Chondrocyte (in vitro differentiated cells): ENCODE data around the gene PNMA6E. TPM values are rescaled to one million over a fixed set of nuclear protein-coding genes. Genes with fewer than 3 reads are reported as not detected.
"Not testable (repeated sequence)": the region's sequence is repeated elsewhere in the genome, so short reads cannot be mapped to it uniquely, and the experiment has no call there.

Experiments used
- DNase-seq: peaks from one replicate; pipeline ENCODE4 v3.0.0; 2021; ENCODE audit warnings: mixed read lengths, low spot score
- H3K27ac Mint-ChIP-seq: one replicate; pipeline ENCODE4 v1.8.0; 2021; ENCODE audit warnings: mild to moderate bottlenecking, moderate library complexity, mixed read lengths; ENCODE audit not compliant: unreplicated experiment
- H3K27me3 Mint-ChIP-seq: 2 replicates; pipeline ENCODE4 v1.8.0; 2021; ENCODE audit warnings: low read depth, mixed read lengths
- H3K36me3 Mint-ChIP-seq: 2 replicates; pipeline ENCODE4 v1.8.0; 2021; ENCODE audit warnings: low read depth, mixed read lengths
- H3K4me1 Mint-ChIP-seq: 2 replicates; pipeline ENCODE4 v1.8.0; 2021; ENCODE audit warnings: low read depth, mild to moderate bottlenecking, mixed read lengths
- H3K4me3 Mint-ChIP-seq: one replicate; pipeline ENCODE4 v1.8.0; 2021; ENCODE audit warnings: mild to moderate bottlenecking, moderate library complexity, mixed read lengths; ENCODE audit not compliant: unreplicated experiment
- H3K9me3 Mint-ChIP-seq: 2 replicates; pipeline ENCODE4 v1.8.0; 2021; ENCODE audit warnings: low read depth, mixed read lengths
- total RNA-seq: library from RNA; stranded (reverse); gene quantifications from 3 replicates; pipeline ENCODE4 v1.2.1, GENCODE V29; 2021
- TF ChIP-seq, protein P1 (sequence below): fragments of 200-600 bp; sonication (generic); IDR thresholded peaks from 2 replicates; pipeline ENCODE4 v1.5.0; 2021; ENCODE audit warnings: antibody characterized with exemption, mild to moderate bottlenecking, moderate library complexity

The PNMA6E gene
- total RNA-seq, 1 donor from 2014 or later: not detected

DNA sequence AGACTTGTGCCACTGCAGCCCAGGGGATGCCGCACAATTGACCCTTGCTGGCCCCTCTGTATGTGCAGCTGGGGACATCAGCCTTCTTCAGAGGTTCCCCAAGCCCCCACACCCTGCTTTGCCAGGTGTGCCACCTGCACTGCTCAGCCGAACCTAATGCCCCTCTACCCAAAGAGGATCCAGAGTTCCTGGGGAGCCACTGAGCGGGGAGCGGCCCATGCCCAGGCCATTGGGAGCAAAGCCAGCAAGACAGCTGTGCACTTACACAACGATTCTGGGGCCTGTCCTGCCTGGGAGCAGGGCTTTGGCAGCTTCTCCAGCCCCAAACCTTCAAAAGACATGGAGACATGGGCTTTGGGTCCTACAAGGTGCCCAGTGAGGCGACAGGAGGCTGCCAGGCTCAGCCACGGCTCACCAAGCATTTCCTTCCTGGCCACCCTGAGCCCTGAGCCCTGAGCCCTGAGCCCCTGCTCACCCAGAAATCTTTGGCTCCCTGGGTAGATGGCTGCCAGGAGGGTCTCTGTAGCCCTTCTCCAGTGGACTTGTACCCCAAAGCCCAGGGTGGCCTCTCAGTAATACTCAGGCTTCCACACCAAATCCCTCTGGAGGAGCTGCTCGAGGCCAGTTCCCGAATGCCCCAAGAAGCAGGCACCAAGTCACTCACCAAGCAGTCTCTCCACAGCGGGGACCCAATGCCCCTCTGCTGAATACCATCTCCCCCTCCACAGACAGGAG, 13.0 kb downstream of the PNMA6E start:
- H3K36me3 Mint-ChIP-seq: no peaks in the 10 kb centered on the region
- no peak overlapping the region for H3K27ac Mint-ChIP-seq
- H3K4me1 Mint-ChIP-seq: no peaks in the 10 kb centered on the region
- peaks cover 2% of the 10 kb centered on the region for H3K27me3 Mint-ChIP-seq
- no peaks in the 10 kb centered on the region for H3K9me3 Mint-ChIP-seq
- TF ChIP-seq, protein P1, sequence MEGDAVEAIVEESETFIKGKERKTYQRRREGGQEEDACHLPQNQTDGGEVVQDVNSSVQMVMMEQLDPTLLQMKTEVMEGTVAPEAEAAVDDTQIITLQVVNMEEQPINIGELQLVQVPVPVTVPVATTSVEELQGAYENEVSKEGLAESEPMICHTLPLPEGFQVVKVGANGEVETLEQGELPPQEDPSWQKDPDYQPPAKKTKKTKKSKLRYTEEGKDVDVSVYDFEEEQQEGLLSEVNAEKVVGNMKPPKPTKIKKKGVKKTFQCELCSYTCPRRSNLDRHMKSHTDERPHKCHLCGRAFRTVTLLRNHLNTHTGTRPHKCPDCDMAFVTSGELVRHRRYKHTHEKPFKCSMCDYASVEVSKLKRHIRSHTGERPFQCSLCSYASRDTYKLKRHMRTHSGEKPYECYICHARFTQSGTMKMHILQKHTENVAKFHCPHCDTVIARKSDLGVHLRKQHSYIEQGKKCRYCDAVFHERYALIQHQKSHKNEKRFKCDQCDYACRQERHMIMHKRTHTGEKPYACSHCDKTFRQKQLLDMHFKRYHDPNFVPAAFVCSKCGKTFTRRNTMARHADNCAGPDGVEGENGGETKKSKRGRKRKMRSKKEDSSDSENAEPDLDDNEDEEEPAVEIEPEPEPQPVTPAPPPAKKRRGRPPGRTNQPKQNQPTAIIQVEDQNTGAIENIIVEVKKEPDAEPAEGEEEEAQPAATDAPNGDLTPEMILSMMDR: no peak
- DNase-seq: peak; percentile 71
- H3K4me3 Mint-ChIP-seq: no peak overlapping the region

DNA sequence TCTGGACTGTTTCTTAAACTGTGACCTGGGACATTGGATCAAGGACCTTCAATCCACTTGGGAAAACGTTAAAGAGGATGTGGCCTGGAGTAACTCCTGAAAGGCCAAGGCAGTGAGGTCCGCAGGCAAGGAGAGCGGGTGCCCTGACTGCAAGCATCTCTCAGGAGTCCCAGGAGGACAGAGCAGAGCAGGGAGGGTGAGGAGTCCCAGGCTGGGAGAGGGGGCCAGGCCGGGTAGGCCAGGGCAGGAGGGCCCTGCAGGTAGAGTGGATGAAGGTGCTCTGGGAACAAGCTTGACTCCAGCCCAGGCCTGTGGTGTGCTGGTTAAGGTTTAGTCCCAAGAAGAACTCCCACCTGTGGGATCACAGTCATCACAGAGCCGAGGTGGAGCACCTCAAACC, 13.8 kb downstream of the PNMA6E start:
- no peaks in the 10 kb centered on the region for H3K36me3 Mint-ChIP-seq
- peaks cover 2% of the 10 kb centered on the region for H3K27me3 Mint-ChIP-seq
- no peaks in the 10 kb centered on the region for H3K9me3 Mint-ChIP-seq
- TF ChIP-seq, protein P1: no peak
- no peaks in the 10 kb centered on the region for H3K4me1 Mint-ChIP-seq
- H3K27ac Mint-ChIP-seq: no peak overlapping the region
- H3K4me3 Mint-ChIP-seq: no peak overlapping the region
- DNase-seq: peak; percentile 89

DNA sequence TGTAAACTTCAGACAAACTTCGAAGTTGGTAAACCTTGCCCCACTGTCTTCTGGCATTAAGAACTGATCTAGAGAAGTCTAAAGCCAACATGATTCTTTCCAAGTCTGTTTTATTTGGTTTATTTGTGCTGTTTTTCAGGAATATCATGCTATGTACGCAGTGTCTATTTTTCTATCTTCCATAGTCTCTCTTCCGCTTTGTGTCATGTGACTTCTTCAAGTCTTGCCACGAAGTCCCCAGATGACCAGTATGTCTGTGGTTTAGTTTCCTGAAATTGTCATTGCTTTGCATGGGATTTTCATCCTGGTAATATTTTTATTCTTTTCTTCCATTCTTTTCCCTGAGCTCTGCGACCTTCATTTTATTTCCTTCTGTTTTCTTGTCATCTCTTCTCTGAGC, 15.1 kb downstream of the PNMA6E start:
- Mint-ChIP-seq H3K27ac (no peak overlapping the region), H3K36me3 (no peaks in the 10 kb centered on the region), H3K4me1 (no peaks in the 10 kb centered on the region), H3K9me3 (no peaks in the 10 kb centered on the region), H3K27me3 (peaks cover 2% of the 10 kb centered on the region), H3K4me3 (no peak overlapping the region)
- TF ChIP-seq, protein P1: no peak
- DNase-seq: no peak

DNA sequence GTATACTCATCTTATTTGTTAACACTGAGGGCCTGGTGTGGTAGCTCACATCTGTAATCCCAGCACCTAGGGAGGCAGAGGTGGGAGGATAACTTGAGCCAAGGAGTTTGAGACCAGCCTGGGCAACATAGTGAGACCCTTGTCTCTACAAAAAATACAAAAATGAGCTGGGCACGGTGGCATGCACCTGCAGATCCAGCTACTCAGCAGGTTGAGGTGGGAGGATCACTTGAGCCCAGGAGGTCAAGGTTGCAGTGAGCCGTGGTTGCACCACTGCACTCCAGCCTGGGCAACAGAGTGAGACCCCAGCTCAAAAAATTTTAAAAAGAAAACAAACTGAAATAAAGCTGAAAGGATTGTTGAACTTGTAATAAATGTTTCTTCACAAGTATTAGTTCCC, 16.2 kb downstream of the PNMA6E start:
- not testable (repeated sequence) for H3K9me3 Mint-ChIP-seq

GRCh38 chrX:153384390-153384789, 16.8 kb downstream of the PNMA6E start:
- no peak for DNase-seq
- Mint-ChIP-seq H3K9me3 (no peaks in the 10 kb centered on the region), H3K4me1 (no peaks in the 10 kb centered on the region), H3K27ac (no peak overlapping the region), H3K27me3 (peaks cover 2% of the 10 kb centered on the region), H3K36me3 (no peaks in the 10 kb centered on the region), H3K4me3 (no peak overlapping the region)
- TF ChIP-seq, protein P1: no peak

More for the DNA sequence above, 16.2 kb downstream of the PNMA6E start:
- not testable (repeated sequence) for H3K36me3 Mint-ChIP-seq, H3K4me3 Mint-ChIP-seq, H3K27me3 Mint-ChIP-seq, H3K4me1 Mint-ChIP-seq, H3K27ac Mint-ChIP-seq, DNase-seq
